Jurkat, Clone E6-1 (cell line): ENCODE data around the gene CEBPZ.
"Not testable (repeated sequence)": the region's sequence is repeated elsewhere in the genome, so short reads cannot be mapped to it uniquely, and the experiment has no call there.

Source experiments
- DNase-seq: peaks from one replicate; pipeline ENCODE4 v3.0.0-alpha.2; 2011; ENCODE audit warnings: low read depth, low spot score
- H3K4me3 ChIP-seq: 2 replicates; pipeline ENCODE4 v1.5.1; 2011; ENCODE audit warnings: mild to moderate bottlenecking, low read length, control low read depth, moderate library complexity

Gene CEBPZ

GRCh38 chr2:37226863-37227262, 4.5 kb downstream of the CEBPZ start:
- no peak for DNase-seq
- H3K4me3 ChIP-seq = no peak overlapping the region

- not testable (repeated sequence) for H3K4me3 ChIP-seq, DNase-seq
These were observed 6.3 kb downstream of the CEBPZ start for GRCh38 chr2:37225129-37225528.

DNA sequence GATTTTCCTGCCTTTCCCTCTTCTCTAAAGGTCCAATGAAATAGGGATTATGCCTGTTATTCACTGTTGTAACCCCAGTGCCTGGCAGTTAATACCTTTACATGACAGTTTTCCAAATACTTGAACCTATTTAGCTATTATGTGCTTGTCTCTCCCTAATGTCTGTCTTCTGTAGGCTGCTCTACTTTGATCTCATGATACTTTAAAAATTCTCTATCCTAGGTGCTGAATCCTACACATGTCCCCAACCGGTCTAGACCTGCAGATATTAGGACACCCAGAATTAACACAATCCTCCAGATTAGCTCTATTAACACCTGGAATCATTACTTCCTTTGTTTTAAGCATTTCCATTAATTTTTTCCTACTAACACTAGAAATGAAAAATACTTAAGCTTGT, 7.3 kb downstream of the CEBPZ start:
- DNase-seq = no peak
- H3K4me3 ChIP-seq = no peak overlapping the region

DNA sequence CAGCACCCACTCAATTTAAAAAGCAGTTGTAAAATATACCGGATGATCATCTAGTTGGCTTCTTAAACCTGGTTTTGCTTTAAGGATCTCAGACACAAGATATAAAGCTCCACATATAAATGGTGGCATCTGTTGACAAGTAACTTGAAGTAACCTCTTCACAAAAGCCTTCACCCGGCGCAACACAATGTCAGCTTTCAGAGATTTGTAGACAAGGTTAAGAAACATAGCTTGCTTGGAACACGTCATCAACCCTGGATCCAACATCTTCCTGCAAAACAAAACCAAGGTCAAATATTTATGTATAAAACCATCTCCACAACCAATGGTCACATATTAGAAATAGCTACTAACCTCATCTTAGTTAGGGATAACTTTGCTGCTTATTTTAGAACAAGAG, 8.3 kb downstream of the CEBPZ start:
- DNase-seq = no peak
- H3K4me3 ChIP-seq = no peak overlapping the region

DNA sequence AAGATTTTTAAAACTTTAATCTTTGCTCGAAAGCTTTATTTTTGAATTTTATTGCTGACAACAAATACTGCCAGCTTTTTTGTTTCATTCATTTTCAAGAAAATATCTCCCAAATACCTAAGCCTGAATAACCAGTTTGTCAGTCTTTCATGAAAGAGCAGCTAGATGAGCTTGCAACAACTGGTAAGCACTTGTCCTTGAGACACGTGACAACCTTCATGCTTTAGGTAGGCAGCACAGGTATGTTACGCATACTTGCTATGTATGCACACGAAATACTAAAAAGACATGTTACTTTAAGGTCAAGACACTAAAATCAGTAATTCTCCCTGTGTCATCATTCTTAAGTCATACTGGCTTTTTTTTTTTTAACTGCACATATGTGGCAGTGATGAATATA, 12.3 kb downstream of the CEBPZ start:
- H3K4me3 ChIP-seq = no peak overlapping the region
- no peak for DNase-seq

DNA sequence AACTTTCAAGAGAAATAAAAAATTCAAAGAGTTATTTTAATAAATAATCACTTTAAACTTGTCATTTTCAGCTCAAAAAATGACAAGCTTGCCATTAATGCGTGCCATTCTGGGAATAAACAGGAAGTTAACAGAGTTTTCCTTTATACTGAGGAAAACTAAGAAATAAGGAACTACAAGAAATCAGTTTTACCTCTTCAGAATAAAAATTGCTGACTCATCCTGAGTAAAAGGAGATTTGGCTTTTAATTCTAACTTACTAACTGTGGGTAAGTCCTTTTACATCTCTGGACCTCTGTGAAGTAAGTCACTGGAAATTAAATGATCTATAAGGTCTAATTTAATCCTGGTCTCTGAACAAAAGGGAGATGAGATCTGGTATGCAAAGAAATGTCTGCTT, 16.1 kb downstream of the CEBPZ start:
- no peak overlapping the region for H3K4me3 ChIP-seq
- no peak for DNase-seq

DNA sequence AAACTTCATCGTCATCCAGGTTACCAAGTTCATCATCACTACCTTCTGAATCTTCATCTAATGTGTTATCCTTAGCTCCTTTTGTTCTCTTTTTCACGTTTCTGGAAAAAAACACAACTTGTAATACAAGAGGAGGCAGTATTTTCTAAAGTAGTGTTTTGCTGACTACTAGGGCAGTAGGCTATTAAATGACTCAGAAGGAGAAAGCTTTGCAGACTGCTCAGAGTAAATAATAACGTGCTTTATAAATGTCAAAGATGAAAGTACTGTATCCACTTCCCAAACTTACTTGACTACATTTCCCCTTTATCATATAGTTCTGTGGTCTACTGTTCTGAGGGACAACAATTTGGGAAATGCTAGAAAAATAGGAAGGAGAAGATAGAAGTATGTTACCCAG, 19.5 kb downstream of the CEBPZ start:
- no peak overlapping the region for H3K4me3 ChIP-seq
- no peak for DNase-seq

DNA sequence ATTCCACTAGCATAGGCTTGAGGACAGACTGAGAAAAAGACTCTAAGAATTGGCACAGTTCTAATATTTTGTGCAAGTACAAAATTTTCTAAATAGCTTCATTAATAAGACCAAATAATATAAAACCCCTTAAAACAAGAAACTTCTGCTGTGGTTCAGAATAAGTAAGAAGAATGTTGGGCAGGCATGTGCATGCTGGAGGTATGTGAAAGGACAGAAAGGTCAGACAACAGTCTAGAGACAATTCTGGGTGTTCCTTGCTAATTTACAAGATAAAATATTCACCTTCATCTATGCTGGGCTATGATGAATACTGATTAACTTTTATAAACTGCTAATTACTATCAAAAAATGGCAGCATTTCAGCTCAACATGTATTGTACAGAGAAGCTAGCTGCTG, 20.2 kb downstream of the CEBPZ start:
- H3K4me3 ChIP-seq = no peak overlapping the region
- DNase-seq = no peak

GRCh38 chr2:37206760-37207159, 24.6 kb downstream of the CEBPZ start:
- not testable (repeated sequence) for H3K4me3 ChIP-seq, DNase-seq

- H3K4me3 ChIP-seq = no peak overlapping the region
- DNase-seq = no peak
These were observed 25.6 kb downstream of the CEBPZ start for GRCh38 chr2:37205689-37206341.

GRCh38 chr2:37205071-37205661, 26.2 kb downstream of the CEBPZ start:
- not testable (repeated sequence) for DNase-seq, H3K4me3 ChIP-seq

GRCh38 chr2:37203708-37204107, 27.7 kb downstream of the CEBPZ start:
- no peak overlapping the region for H3K4me3 ChIP-seq
- DNase-seq = no peak

DNA sequence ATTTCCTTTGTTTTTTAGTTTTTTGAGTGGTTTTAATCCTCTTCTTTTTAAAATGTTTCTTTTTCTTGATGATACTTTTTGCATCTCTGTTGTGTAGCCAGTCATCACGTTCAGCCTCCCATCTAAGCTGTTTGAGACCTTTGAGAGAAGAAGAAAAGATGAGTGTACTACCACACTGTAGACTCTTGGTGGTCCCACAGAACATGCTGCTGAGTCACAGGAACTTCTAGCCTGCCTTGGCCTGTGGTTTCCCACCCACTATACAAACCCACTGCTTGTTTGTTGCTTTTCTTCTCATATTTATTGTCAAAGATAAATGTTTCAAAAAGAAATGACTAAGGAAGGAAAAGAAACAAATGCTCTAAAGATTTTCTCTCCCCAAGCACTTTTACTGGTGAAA, 29.6 kb downstream of the CEBPZ start:
- no peak overlapping the region for H3K4me3 ChIP-seq
- peak; percentile 59 for DNase-seq

DNA sequence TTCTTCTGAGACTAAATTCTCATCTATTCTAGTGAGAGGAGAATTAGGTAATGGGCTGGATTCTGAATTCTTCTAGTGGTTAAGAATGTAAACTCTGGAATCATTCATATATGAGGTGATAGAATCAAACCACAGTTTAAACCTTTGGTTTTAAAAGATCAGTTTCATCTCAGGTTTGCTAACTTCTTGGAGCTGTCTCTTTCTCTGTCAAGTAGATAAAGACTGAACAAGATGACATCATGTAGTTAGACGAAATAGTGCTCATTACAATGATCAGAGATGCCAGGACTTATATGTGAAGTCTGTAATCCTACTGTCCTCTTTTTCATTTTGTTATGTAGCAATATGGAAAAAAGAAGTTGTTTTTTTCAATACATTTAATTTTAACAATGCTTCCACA, 30.2 kb downstream of the CEBPZ start:
- no peak for DNase-seq
- no peak overlapping the region for H3K4me3 ChIP-seq

GRCh38 chr2:37198681-37199065, 32.7 kb downstream of the CEBPZ start:
- no peak for DNase-seq
- no peak overlapping the region for H3K4me3 ChIP-seq

GRCh38 chr2:37196320-37197195, 34.8 kb downstream of the CEBPZ start, which contains the start of gene CEBPZOS:
Gene CEBPZOS, plus strand, starts transcription at chr2:37196496. Its CDS starts 3,209 bp downstream, at chr2:37199705.
- peak within 1 kb of the TSS; percentile 70 for H3K4me3 ChIP-seq
- DNase-seq = peak; percentile 55

DNA sequence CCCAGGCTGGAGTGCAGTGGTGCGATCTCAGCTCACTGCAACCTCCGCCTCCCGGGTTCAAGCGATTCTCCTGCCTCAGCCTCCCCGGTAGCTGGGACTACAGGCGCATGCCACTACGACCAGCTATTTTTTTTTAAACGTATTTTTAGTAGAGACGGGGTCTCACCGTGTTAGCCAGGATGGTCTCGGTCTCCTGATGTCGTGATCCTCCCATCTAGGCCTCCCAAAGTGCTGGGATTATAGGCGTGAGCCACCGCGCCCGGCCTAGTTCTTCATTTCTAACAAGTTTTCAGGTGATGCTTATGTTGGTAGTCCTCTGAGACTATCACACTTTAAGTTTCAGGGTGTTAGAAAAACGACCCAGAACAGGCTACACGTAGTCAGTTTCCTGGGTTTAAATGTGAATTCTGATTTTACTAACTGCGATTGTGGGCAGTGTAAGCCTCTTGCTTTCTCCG, 35.5 kb downstream of the CEBPZ start:
- not testable (repeated sequence) for DNase-seq
- H3K4me3 ChIP-seq = peak overlapping the region; percentile 70

DNA sequence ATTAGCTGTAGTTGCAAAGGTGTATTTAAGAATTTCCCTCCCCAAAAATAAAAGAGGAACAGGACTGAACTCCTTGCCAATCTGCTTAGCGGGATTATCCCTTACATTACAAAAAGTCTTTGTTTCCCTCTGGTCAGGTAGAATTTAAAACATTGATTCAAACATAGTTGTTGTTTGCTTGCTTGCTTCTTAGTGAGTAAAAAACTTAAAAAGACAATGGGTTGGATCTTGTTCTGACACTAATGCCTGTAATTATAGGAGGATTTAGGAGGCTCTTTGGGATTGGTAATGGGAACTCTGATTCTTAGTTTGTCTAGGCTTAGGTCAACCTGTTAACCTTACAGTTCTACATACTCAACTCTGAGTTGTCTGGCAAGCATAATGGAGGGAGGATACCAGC, 38.8 kb downstream of the CEBPZ start:
- H3K4me3 ChIP-seq = no peak overlapping the region
- no peak for DNase-seq

GRCh38 chr2:37191747-37192146, 39.6 kb downstream of the CEBPZ start:
- DNase-seq = no peak
- no peak overlapping the region for H3K4me3 ChIP-seq

- DNase-seq = no peak
- no peak overlapping the region for H3K4me3 ChIP-seq
These were observed 40.1 kb downstream of the CEBPZ start for GRCh38 chr2:37191253-37191652.
